NCI-H82 (cell line): ENCODE measurements around the gene DEAF1.
A peak's percentile ranks its signal among the peaks of the same experiment; 100 is the strongest.

Source experiments
- DNase-seq: peaks from one replicate; lab custom pipeline; 2025; lab: John Stamatoyannopoulos, UW

The DEAF1 gene

DNA sequence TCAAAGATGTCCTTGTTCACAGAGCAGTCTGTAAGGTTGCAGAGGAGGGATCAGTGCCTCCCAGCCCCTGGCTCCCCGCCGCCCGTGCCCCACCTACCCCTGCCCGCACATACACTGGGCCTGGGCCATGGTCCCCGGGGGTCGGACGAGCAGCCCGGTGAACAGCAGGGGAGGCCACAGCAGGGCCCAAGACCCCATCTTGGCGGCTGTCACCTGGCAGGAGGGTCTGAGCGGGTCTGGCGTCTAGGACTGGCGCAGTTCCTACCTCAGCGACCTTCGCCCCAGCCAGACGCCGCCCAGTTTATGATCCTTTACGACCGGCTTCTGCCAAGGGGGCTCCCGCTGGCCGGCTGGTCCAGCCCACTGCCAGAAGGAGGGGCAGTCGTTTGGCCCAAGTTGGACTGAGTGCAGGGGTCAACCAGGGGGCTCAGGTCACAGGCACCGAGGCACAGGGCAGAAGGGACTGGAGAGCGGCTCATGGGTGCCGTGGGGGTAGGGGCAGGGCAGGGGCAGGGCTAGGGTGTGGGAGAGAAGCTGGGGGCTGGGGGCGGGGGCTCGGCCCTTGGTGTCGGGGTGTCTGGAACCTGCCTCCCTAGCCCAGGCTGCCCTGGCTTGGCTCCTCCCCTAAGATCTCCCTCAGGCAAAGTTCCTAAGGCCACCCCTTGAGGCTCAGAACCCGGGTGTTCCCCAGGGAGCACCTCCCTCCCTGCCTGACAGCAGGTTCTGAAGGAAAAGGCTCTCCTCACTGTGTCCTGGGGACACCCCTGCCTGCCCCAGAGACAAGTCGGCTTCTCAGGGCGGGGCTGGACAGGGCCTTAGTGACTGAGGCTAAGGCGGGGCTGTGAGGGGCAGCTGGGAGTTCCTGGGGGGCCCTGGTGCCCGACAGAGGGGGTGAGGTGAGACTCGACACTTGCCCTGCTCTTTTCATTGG, 70.1 kb downstream of the DEAF1 start, which contains the start of gene CDHR5:
Gene CDHR5, minus strand, starts transcription at position 251 of the 931 bp plus-strand sequence. Its CDS starts 53 bp downstream, at position 198.
- no peak for DNase-seq

- DNase-seq, result no peak
Measured at GRCh38 chr11:623999-624704, 70.9 kb downstream of the DEAF1 start.

- DNase-seq, result no peak
Measured at GRCh38 chr11:623349-623869, 71.6 kb downstream of the DEAF1 start.

- DNase-seq, result no peak
Measured at GRCh38 chr11:621838-622237, 73.2 kb downstream of the DEAF1 start.

DNA sequence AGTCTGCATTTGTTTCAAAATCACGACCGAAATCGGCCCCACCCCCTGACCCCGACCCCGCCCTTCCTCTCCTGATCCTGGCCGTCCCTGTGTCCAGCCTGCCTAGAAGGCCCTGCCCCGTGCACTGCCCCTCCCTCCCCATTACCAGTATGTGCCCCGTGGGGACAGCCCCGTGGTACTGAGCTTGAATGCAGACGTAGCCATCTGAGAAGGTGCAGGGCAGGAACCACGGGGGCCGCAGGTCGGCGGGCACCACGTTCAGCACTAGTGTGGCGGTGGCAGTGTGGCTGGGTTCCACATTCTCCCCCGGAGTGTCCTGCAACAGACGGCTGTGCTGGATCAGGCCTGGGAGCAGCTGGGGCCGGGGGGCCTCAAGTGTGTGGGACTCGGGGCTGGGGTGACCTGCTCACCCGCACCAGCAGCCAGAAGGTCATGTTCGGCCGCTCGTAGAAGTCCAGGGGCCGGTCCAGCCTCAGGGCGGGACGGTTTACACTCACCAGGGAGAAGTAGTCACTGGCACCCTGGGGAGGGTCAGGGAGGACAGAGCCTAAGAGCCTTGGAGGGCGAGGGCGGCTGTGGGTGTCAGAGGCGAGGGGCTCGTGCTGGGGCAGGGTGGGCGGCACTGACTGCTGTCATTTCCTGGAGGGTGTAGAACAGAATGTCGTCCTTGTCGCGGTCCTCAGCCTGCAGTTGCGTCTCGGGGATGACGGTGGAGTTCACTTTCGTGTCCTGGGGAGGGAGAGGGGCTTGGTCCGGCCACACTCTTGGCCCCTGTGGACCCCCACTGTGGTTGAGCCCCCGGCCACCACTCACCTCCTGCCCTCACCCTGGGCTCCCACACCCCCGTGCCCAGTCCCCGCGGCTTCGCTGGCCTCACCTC, 73.8 kb downstream of the DEAF1 start:
- no peak for DNase-seq

DNA sequence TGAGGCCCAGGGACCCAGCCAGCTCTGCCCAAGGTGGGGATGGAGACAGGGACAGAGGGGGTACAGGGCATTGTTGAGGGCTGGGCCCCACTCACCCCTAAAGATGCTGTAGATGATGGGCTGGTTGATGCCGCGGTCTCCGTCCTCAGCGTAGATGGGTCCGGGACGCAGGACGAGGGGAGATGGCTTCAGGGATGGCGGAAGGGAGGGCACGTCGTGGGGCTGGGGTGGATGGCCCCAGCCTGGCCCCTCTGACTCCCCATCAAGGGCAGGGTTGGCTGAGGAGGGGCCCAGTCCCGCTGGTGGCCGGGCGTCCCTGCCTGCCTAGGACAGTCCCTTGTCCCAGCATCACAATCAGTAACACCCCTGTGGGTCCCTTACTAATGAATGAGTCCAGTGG, 74.8 kb downstream of the DEAF1 start:
- DNase-seq, result no peak

- no peak for DNase-seq
Measured at GRCh38 chr11:619628-620050, 75.4 kb downstream of the DEAF1 start.

- DNase-seq, result no peak
Measured at GRCh38 chr11:618856-619627, 76.0 kb downstream of the DEAF1 start.

DNA sequence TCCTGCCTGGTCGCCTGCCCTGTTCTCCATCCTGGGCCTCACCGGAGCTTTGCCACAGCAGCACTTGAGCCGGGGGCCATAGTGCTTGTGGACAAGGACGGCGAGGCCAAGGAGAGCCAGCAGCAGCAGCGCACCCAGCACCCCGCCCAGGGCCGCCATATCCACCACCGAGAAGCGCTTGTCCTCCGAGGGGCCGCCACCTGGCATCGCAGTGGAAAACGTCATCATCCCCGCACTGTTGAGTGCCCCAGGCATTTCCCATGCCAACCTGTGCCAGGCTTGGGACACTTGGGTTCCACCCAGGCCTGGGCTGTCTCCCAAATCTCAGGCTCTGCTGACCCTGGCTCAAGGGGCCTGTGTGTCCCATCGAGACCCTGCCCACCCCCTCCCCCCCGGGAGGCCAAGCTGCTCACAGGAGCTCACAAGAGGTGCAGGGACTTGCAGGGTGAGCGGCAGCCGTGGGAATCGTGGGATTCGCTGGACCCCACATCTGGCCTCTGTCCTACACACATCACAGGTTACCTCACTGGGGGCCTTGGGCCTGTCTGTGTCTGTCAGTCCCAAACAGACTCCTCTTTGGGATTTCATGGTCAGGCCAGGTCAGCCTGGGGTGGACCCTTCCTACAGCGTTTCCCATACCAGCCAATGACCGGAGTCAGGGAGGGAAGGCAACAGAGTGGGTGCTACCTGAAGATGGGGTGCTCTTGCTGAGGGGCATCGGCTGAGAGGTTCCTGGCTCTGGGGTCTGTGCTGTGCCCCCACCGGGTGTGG, 76.9 kb downstream of the DEAF1 start:
- no peak for DNase-seq

DNA sequence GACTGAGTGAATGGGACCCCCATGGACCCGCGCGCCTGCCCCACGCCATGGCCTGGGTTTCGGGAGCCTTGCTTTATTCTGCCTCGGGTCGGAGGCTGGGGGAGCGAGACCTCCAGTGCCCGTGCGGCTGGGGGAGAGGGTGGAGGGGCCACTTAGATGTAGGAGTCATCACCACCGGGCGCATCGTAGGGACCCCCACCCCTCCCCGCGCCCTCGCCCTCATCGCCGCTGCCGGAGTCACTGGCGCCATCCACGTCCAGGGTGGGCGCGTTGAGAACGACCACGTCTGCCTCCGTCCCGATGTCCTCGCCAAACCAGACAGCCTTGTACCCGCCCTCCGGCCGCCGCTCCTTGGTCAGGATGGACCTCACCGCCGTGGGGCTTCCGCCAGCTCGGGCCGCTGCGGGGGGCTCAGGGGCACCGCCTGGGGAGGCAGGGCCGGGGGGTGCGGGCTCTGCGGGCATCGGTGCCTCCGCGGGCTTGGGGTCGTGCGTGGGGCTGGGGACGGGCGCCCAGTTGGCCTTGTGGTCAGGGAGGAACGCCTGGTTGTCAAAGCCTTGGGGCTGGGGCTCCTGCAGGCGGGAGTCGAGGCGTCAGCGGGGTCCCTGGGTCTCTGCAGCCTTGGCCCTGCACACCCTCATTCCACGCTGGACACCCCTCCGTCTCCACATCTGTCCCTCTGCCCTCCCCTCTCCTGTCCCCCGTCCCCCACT, 77.7 kb downstream of the DEAF1 start:
- DNase-seq, result no peak

GRCh38 chr11:616320-617198, 78.5 kb downstream of the DEAF1 start:
- no peak for DNase-seq

DNA sequence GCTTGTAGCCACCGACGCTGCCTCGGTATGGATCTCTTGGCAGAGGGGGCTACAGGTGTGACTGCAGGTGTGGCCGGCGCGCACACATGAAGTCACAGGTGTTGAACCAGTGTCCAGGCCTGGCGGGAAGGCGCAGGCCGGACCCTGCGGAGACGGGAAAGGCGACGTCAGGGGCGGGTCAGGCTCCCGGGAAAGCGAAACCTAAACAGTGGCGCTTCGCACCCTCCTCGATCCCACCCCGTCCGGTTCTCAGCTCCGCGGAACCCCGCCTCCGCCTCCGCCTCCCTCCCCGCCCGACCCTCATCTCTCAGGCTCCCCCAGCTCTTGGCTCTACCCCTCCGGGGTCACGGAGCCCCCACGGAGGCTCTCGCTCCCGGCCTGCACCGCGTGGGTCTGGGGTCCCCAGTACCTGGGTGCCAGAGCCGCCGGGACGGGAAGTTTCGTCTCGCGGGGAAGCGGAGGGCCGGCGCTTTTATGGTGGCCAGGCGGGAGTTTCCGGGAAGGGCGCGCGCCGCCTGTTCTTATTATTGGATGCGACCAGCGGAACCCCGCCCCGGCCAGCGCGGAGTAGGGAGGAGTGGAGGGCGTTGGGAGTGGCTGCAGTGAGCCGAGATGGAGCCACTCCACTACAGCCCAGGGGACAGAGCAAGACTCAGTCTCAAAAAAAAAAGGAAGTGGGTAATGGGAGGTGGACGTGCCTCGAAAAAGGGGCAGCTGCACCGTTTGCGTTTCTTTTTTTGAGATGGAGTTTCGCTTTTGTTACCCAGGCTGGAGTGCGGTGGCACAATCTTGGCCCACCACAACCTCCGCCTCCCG, 79.3 kb downstream of the DEAF1 start, which contains the start of gene IRF7:
Gene IRF7, minus strand, starts transcription at position 447 of the 816 bp plus-strand sequence. CDS start 586 bp downstream, outside the sequence.
- DNase-seq, result peak; percentile 89

- DNase-seq, result no peak
Measured at GRCh38 chr11:614623-615503, 80.2 kb downstream of the DEAF1 start.

- DNase-seq, result no peak
Measured at GRCh38 chr11:614021-614622, 80.9 kb downstream of the DEAF1 start.

GRCh38 chr11:613369-613968, 81.6 kb downstream of the DEAF1 start:
- DNase-seq, result peak; percentile 83

GRCh38 chr11:612961-613300, 82.1 kb downstream of the DEAF1 start:
- no peak for DNase-seq
